Measurements from ENCODE around the gene GALK2.

DNA sequence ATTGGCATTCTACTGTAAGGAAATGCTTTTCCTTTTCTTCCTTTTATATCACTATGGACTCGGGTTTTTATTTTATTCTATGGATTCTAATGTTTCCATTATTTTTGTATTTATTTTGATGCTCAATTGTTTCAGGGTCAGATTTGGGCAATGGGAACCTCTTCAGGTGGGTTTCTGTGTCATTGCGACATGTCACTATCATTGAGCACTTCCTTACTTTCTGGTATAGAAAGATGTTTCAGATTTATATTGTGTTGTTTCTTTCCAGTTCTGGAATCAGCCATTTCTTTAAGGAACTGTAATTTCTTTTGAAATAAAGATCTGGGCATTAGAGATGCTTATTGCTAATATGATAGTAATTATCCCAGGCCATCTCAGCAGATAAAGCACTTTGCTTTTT, 21.8 kb downstream of the GALK2 start:
- TF ChIP-seq TCF7L2 (IDR thresholded peaks at IDR 0.05; ENCODE audit: borderline replicate concordance, low read depth, low read length) = no peak
- TF ChIP-seq, protein P1, sequence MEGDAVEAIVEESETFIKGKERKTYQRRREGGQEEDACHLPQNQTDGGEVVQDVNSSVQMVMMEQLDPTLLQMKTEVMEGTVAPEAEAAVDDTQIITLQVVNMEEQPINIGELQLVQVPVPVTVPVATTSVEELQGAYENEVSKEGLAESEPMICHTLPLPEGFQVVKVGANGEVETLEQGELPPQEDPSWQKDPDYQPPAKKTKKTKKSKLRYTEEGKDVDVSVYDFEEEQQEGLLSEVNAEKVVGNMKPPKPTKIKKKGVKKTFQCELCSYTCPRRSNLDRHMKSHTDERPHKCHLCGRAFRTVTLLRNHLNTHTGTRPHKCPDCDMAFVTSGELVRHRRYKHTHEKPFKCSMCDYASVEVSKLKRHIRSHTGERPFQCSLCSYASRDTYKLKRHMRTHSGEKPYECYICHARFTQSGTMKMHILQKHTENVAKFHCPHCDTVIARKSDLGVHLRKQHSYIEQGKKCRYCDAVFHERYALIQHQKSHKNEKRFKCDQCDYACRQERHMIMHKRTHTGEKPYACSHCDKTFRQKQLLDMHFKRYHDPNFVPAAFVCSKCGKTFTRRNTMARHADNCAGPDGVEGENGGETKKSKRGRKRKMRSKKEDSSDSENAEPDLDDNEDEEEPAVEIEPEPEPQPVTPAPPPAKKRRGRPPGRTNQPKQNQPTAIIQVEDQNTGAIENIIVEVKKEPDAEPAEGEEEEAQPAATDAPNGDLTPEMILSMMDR (tag by site-specific recombination; IDR thresholded peaks at IDR 0.05) = no peak

Measured in HEK293 (cell line).